NT2/D1 (cell line): Measurements from ENCODE around the gene BEAN1.
"Not testable (repeated sequence)": the region's sequence is repeated elsewhere in the genome, so short reads cannot be mapped to it uniquely, and the experiment has no call there.

Experiments used
- DNase-seq: peaks from one replicate; pipeline ENCODE4 v3.0.0-alpha.2; 2011; ENCODE audit warnings: low read depth, low spot score
- H3K27me3 ChIP-seq: 2 replicates; pipeline ENCODE4 v1.6.0; 2011; ENCODE audit warnings: mild to moderate bottlenecking; ENCODE audit not compliant: insufficient read length, insufficient read depth
- H3K36me3 ChIP-seq: 2 replicates; pipeline ENCODE4 v1.6.1; 2011; ENCODE audit warnings: mild to moderate bottlenecking, low read length, mixed read lengths; ENCODE audit not compliant: insufficient read depth, insufficient read length
- H3K4me1 ChIP-seq: 2 replicates; pipeline ENCODE4 v1.5.1; 2011; ENCODE audit not compliant: insufficient read depth, insufficient read length
- H3K4me3 ChIP-seq: 2 replicates; pipeline ENCODE4 v1.5.1; 2011; ENCODE audit warnings: low read depth; ENCODE audit not compliant: insufficient read length
- H3K9ac ChIP-seq: 2 replicates; pipeline ENCODE4 v1.6.0; 2011; ENCODE audit warnings: low read depth; ENCODE audit not compliant: insufficient read length
- H3K9me3 ChIP-seq: 2 replicates; pipeline ENCODE4 v1.5.1; 2011; ENCODE audit warnings: mild to moderate bottlenecking, low read length; ENCODE audit not compliant: insufficient read depth
- SUZ12 ChIP-seq: IDR thresholded peaks from 2 replicates; pipeline ENCODE4 v1.6.1; 2011; ENCODE audit not compliant: insufficient read length, insufficient read depth; ENCODE audit errors: extremely low read depth
- YY1 ChIP-seq: IDR thresholded peaks from 2 replicates; pipeline ENCODE4 v1.6.1; 2011; ENCODE audit not compliant: insufficient read length, insufficient read depth
- ZNF274 ChIP-seq: IDR thresholded peaks from 2 replicates; pipeline ENCODE4 v1.6.1; 2011; ENCODE audit warnings: mild to moderate bottlenecking, low read depth, low read length

BEAN1 gene

DNA sequence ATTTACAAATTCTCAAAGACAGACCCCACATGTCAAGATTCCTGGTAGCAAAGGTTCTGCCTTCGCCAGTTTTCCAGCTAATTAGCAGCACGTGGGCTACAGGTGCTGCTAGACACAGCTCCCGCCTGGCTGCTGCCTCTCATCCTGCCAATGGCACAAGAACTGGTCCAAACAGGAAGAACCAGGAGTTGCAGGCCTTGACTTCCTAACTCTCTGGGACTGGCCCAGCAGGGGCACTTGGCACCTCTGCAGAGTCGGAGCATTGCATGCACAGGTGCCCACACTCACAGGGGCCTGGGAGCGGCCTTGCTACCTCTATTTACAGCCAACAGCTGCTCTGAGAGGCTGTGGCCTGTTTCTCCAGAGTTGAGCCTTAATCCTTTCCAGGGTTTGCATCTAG, 83.2 kb downstream of the BEAN1 start:
- Histone ChIP-seq H3K27me3 (no peaks in the 10 kb centered on the region), H3K9ac (no peak overlapping the region), H3K36me3 (no peaks in the 10 kb centered on the region), H3K9me3 (peaks cover 4% of the 10 kb centered on the region; the same call in 1 of the 2 replicates), H3K4me3 (no peak overlapping the region), H3K4me1 (peaks cover 31% of the 10 kb centered on the region)
- TF ChIP-seq ZNF274 (no peak), SUZ12 (no peak), YY1 (no peak)
- no peak for DNase-seq

DNA sequence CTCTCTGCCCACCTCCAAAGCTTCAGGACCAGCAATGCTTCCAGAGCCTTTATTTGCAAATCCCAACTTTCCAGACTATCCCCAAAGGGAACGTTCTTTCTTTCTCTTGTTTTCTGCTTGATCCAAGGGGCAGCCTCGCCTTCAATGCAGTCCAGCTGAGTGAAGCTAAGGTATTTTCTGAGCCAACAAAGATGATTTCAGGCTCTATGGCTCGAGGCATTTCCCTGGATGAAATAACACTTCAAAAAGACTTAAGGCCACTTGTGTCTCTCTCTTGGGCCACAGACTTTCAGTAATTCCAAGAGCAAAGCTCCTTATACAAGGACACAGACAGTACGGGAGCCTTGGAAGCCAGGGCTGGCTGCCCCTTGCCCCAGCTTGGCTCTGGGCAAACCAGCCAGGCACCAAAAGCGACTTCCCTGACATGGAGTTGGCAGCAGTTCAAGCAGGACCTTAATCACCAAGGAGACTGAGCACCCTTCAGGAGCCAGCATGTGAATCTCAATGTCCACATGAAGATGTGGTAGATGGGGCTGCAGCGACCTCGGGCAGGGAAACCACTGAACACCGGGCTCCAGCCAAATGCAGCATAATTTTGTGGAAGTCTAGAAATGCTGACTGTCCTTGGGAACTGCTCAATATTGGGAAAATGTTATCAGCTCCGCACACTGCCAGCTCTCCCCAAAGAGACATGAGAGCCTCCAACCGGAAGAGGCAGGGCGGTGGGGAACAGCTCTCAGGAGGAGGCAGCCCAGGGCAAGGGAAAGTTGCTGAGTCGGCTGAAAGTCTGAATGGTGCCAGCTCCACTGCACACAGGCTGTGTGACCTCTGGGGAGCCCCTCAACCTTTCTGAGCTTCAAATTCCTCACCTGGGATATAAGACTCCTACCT, 83.9 kb downstream of the BEAN1 start:
- peaks cover 4% of the 10 kb centered on the region for H3K36me3 ChIP-seq
- DNase-seq: no peak
- H3K4me3 ChIP-seq: no peak overlapping the region
- H3K9ac ChIP-seq: no peak overlapping the region
- H3K4me1 ChIP-seq: peaks cover 33% of the 10 kb centered on the region
- H3K9me3 ChIP-seq: peaks cover 4% of the 10 kb centered on the region; the same call in 1 of the 2 replicates
- no peaks in the 10 kb centered on the region for H3K27me3 ChIP-seq
- TF ChIP-seq ZNF274 (no peak), SUZ12 (no peak), YY1 (no peak)

DNA sequence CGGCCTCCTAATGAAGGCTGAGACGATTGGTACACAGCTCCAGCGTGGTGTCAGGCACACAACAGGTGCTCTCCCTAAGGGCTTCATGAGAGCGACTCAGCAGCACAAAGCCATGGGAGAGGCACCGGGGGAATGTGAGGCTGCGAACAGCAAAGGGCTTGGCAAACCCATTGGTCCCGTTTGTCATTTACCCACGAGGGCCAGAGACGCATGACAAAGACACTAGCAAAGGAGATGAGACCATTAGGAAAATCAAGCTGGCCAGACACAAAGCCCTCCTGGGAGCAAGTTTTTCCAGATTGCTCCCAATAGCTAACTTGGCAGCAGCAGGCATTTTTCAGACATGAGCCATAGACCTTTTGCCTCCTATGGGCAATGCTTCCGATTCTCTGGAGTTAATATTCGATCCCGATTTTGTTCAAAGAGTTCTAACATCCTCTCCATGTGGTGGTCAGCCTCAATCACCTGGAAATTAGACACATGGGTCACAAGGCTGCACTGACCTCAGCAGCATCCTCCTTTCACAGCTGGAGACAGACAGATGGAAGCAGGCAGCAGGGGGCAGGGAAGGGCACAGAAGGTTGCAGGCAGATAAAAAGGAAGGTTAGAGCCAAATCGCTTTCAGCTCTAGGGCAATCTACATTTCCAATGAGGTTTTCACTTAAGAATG, 84.6 kb downstream of the BEAN1 start:
- H3K36me3 ChIP-seq: peaks cover 4% of the 10 kb centered on the region
- H3K9me3 ChIP-seq: peaks cover 4% of the 10 kb centered on the region; the same call in 1 of the 2 replicates
- no peaks in the 10 kb centered on the region for H3K27me3 ChIP-seq
- H3K4me1 ChIP-seq: peaks cover 39% of the 10 kb centered on the region
- peak; percentile 82 for DNase-seq
- TF ChIP-seq ZNF274 (no peak), SUZ12 (no peak), YY1 (no peak)
- H3K9ac ChIP-seq: no peak overlapping the region
- no peak overlapping the region for H3K4me3 ChIP-seq

DNA sequence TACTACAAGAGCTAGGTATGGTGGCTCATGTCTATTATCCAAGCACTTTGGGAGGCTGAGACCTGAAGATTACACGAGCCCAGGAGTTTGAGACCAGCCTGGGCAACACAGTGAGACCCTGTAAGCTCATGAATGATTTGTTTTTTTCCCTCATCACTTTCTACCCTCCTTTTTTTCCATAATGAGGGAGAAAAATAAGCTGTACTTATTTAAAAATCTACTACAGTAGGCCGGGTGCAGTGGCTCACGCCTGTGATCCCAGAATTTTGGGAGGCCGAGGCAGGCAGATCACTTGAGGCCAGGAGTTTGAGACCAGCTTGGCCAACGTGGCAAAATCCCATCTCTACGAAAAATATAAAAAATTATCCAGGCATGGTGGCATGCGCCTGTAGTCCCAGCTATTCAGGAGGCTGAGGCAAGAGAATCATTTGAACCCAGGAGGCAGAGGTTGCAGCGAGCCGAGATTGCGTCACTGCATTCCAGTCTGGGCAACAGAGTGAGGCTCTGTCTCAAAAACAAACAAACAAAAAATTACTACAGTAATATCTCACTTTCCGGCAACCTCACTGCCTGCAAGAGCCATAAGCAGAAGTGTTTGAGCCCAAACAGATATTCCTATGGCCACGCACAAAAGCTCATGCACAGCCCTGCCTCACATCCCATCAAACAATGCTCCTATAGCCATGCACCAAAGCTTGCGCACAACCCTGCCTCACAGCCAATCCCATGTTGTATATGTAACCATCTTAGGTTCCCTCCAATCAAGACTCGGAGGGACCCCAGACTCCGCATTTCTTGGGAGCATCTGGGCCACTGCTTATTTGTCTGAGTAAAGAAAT, 85.4 kb downstream of the BEAN1 start:
- H3K9ac ChIP-seq: no peak overlapping the region
- TF ChIP-seq ZNF274 (no peak), YY1 (no peak), SUZ12 (no peak)

DNA sequence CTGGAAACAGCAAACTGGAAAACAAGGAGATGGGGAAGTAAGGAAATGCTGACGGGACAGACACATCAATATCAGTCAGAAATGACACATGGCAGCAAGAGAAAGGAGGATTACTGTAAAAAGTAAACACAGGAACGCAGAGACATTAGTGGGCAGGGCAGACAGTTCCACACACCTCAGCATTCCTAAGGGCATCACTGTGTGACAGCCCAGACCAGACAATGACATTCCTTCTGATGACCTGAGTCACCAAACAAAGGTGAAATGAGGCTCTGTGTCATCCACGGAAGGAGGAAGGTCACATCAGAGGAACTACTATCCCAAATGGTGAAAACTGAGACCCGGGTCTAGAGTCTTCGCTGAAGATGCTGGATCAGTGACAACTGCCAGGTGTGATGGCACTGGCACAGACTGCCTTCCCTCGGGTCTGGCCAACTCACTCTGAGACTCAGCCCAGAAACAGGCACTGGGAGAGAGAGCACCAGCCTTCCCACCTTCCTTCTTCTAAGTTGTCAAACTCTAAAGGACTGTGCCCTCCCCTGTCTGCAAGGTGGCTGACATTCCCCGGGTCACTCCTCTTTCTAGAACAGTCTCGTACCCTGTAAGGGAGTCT, 86.1 kb downstream of the BEAN1 start:
- H3K9me3 ChIP-seq: peaks cover 4% of the 10 kb centered on the region; the same call in 1 of the 2 replicates
- H3K9ac ChIP-seq: no peak overlapping the region
- no peaks in the 10 kb centered on the region for H3K27me3 ChIP-seq
- H3K36me3 ChIP-seq: peaks cover 4% of the 10 kb centered on the region
- no peak for DNase-seq
- H3K4me1 ChIP-seq: peaks cover 48% of the 10 kb centered on the region
- TF ChIP-seq ZNF274: no peak
- no peak for TF ChIP-seq SUZ12
- TF ChIP-seq YY1: no peak
- H3K4me3 ChIP-seq: no peak overlapping the region

More for the DNA sequence above, 85.4 kb downstream of the BEAN1 start:
- DNase-seq: no peak
- peaks cover 4% of the 10 kb centered on the region for H3K36me3 ChIP-seq
- peaks cover 4% of the 10 kb centered on the region; the same call in 1 of the 2 replicates for H3K9me3 ChIP-seq
- no peak overlapping the region for H3K4me3 ChIP-seq
- peaks cover 45% of the 10 kb centered on the region for H3K4me1 ChIP-seq
- H3K27me3 ChIP-seq: no peaks in the 10 kb centered on the region

DNA sequence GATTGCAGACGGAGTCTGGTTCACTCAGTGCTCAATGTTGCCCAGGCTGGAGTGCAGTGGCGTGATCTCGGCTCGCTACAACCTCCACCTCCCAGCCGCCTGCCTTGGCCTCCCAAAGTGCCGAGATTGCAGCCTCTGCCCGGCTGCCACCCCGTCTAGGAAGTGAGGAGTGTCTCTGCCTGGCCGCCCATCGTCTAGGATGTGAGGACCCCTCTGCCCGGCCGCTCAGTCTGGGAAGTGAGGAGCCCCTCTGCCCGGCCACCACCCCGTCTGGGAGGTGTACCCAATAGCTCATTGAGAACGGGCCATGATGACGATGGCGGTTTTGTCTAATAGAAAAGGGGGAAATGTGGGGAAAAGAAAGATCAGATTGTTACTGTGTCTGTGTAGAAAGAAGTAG, 87.3 kb downstream of the BEAN1 start:
- H3K4me3 ChIP-seq, H3K27me3 ChIP-seq, H3K9me3 ChIP-seq, DNase-seq, H3K36me3 ChIP-seq, H3K9ac ChIP-seq: not testable (repeated sequence)
- H3K4me1 ChIP-seq: peaks cover 48% of the 10 kb centered on the region

DNA sequence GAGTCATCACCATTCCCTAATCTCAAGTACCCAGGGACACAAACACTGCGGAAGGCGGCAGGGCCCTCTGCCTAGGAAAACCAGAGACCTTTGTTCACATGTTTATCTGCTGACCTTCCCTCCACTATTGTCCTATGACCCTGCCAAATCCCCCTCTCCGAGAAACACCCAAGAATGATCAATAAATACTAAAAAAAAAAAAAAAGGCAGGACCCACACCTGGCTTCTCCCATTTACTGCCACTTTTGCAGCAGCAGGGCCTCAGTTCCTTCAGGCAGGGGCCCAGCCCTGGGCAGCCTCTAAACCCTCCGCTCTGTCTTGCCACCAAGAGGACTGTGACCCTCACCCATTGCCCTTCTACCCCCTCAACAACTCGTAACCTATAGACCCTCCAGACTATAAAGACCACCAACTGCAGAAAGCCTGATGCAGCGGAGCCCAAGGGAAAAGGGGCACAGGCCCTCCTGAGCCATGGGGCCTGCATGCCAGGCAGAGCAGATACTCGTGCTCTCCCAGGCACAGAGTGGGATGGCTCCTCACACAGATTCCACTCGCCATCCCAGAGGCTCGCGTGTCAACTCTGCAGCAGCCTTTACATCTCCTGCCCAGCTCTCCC, 88.0 kb downstream of the BEAN1 start:
- DNase-seq, H3K36me3 ChIP-seq, H3K9me3 ChIP-seq, H3K9ac ChIP-seq, H3K27me3 ChIP-seq, H3K4me3 ChIP-seq: not testable (repeated sequence)
- peaks cover 49% of the 10 kb centered on the region for H3K4me1 ChIP-seq
